K562 (cell line): ENCODE measurements around the gene RNF217. TPM values are rescaled to one million over a fixed set of nuclear protein-coding genes. Genes with fewer than 3 reads are reported as not detected.

Experiments used
- ARID3A ChIP-seq: IDR thresholded peaks from 2 replicates; pipeline ENCODE4 v1.6.1; 2012; ENCODE audit warnings: low read depth, low read length, improper control_type of control experiment, borderline replicate concordance
- CHD7 ChIP-seq: fragments of 200-600 bp; sonication (generic); IDR thresholded peaks from one replicate; pipeline ENCODE4 v1.6.1; 2012; ENCODE audit warnings: mild to moderate bottlenecking, low read depth, low read length, inconsistent platforms
- E2F8 ChIP-seq: fragments of 450-650 bp; IDR thresholded peaks from 2 replicates; pipeline ENCODE4 v1.7.1; 2018; ENCODE audit warnings: mild to moderate bottlenecking, low read depth; ENCODE audit not compliant: partially characterized antibody
- NFYB ChIP-seq: IDR thresholded peaks from 2 replicates; pipeline ENCODE4 v1.6.1; 2011; ENCODE audit warnings: mild to moderate bottlenecking, moderate library complexity; ENCODE audit not compliant: insufficient read length; ENCODE audit errors: extremely low read depth
- PHF8 ChIP-seq: fragments of 200-600 bp; sonication (generic); IDR thresholded peaks from 2 replicates; pipeline ENCODE4 v1.6.1; 2012; ENCODE audit warnings: mixed run types, mild to moderate bottlenecking, inconsistent platforms, low read length, moderate library complexity, borderline replicate concordance
- POLR2A ChIP-seq: fragments of 450-650 bp; conservative IDR thresholded peaks from 2 replicates; pipeline ENCODE4 v1.6.1; 2016
- ZNF436 ChIP-seq: fragments of 250-450, 450-650 bp; sonication (Bioruptor Pico); formaldehyde crosslinking; IDR thresholded peaks from 2 replicates; pipeline ENCODE4 v1.7.0; 2020; ENCODE audit warnings: mild to moderate bottlenecking
- ZNF780A ChIP-seq: fragments of 250-450 bp; sonication (Bioruptor Pico); IDR thresholded peaks from 2 replicates; pipeline ENCODE4 v1.5.0; 2021; ENCODE audit warnings: mild to moderate bottlenecking
- polyA plus RNA-seq, 8 experiments: library from polyadenylated mRNA; depleted of rRNA in 4 of 8; stranded (reverse) in 5 of 8; unstranded in 3 of 8; fragments of >200 nt; fragmentation: Nextera tagmentation in 2 of 8; fragmentation: Illumina TruSeq in 1 of 8; extraction: Ambion mirVana in 2 of 8; extraction: Trizol in 1 of 8; gene quantifications; 2 replicates each; pipeline versions ENCODE4 v1.2.1 to v1.2.3, GENCODE V29; 2011 to 2014; ENCODE audit warnings: inconsistent platforms in 1 of 8, missing spikeins in 1 of 8
- total RNA-seq, 7 experiments: library from RNA; depleted of rRNA in 6 of 7; stranded (reverse); fragments of >200 nt in 6 of 7; fragmentation: Illumina TruSeq in 2 of 7; extraction: Trizol in 2 of 7; gene quantifications; 2 replicates each; pipeline versions ENCODE4 v1.2.1 to v1.2.3, GENCODE V29; 2011 to 2021; ENCODE audit warnings: low replicate concordance in 1 of 7

The RNF217 gene
- total and polyA plus RNA-seq, 9 of the 15 experiments (the other 6 are each of a cell fraction or from before 2014, with no cell fraction given), result 2.9 to 25.6 (median 12.0) TPM

- no peak for TF ChIP-seq ARID3A
- TF ChIP-seq POLR2A, result no peak
- TF ChIP-seq CHD7, result no peak
- no peak for TF ChIP-seq NFYB
- TF ChIP-seq E2F8, result no peak
- no peak for TF ChIP-seq ZNF780A (CRISPR knock-in tag)
- TF ChIP-seq PHF8, result no peak
- TF ChIP-seq ZNF436 (CRISPR knock-in tag), result no peak
Observed at GRCh38 chr6:125086716-125087115, 124.5 kb downstream of the RNF217 start (continued).
